Fibroblast of skin of back (primary cell): ENCODE measurements around the gene DTYMK. TPM values are rescaled to one million over a fixed set of nuclear protein-coding genes. Genes with fewer than 3 reads are reported as not detected.

ENCODE experiments used
- DNase-seq: peaks from one replicate; pipeline ENCODE4 v3.0.0-alpha.2; 2013
- polyA plus RNA-seq, 2 experiments: library from polyadenylated mRNA; unstranded; fragments of 120-200 nt; gene quantifications; one replicate each; pipeline ENCODE4 v1.2.1, GENCODE V29; 2013; ENCODE audit not compliant: insufficient read length in 2 of 2

DTYMK gene
- polyA plus RNA-seq (2013, experiment 1 of 2; ENCODE audit: insufficient read length) = 82.7 TPM
- 19.5 TPM for polyA plus RNA-seq (2013, experiment 2 of 2; ENCODE audit: insufficient read length)

- peak; percentile 98 for DNase-seq
Observed at GRCh38 chr2:241686650-241687425, at the start of gene DTYMK. Gene DTYMK (minus strand): TSS chr2:241686815. CDS start chr2:241686783, 32 bp downstream.

- DNase-seq = no peak
Observed at GRCh38 chr2:241736111-241736510, 49.5 kb upstream of the DTYMK start.

GRCh38 chr2:241734467-241735208 is 48.0 kb upstream of the DTYMK start, which contains the start of gene D2HGDH:
Gene D2HGDH (plus strand): TSS chr2:241734630. CDS start chr2:241735225, 595 bp downstream.
- peak; percentile 78 for DNase-seq

GRCh38 chr2:241734208-241734466 is 47.5 kb upstream of the DTYMK start:
- DNase-seq = no peak

GRCh38 chr2:241733391-241734207 is 47.0 kb upstream of the DTYMK start:
- DNase-seq = no peak

GRCh38 chr2:241732513-241733186 is 46.0 kb upstream of the DTYMK start:
- peak; percentile 57 for DNase-seq

- DNase-seq = no peak
Observed at GRCh38 chr2:241730671-241731293, 44.2 kb upstream of the DTYMK start.

GRCh38 chr2:241729868-241730267 is 43.3 kb upstream of the DTYMK start:
- DNase-seq = no peak

- no peak for DNase-seq
Observed at GRCh38 chr2:241728627-241729026, 42.0 kb upstream of the DTYMK start.

GRCh38 chr2:241728000-241728399 is 41.4 kb upstream of the DTYMK start:
- no peak for DNase-seq

GRCh38 chr2:241726459-241726858 is 39.8 kb upstream of the DTYMK start:
- DNase-seq = no peak

GRCh38 chr2:241724975-241725870 is 38.6 kb upstream of the DTYMK start:
- no peak for DNase-seq

- DNase-seq = no peak
Observed at GRCh38 chr2:241724259-241724974, 37.8 kb upstream of the DTYMK start.

GRCh38 chr2:241722896-241723454 is 36.4 kb upstream of the DTYMK start:
- DNase-seq = no peak

- no peak for DNase-seq
Observed at GRCh38 chr2:241721852-241722251, 35.2 kb upstream of the DTYMK start.

GRCh38 chr2:241720560-241720959 is 33.9 kb upstream of the DTYMK start:
- no peak for DNase-seq

- DNase-seq = no peak
Observed at GRCh38 chr2:241720099-241720498, 33.5 kb upstream of the DTYMK start.

- DNase-seq = no peak
Observed at GRCh38 chr2:241719093-241719492, 32.5 kb upstream of the DTYMK start.

- DNase-seq = no peak
Observed at GRCh38 chr2:241708879-241709278, 22.3 kb upstream of the DTYMK start.

GRCh38 chr2:241706537-241706936 is 19.9 kb upstream of the DTYMK start:
- DNase-seq = no peak
